ENCODE results near the gene SLC46A1.
A peak's percentile ranks its signal among the peaks of the same experiment; 100 is the strongest.

The SLC46A1 gene

DNA sequence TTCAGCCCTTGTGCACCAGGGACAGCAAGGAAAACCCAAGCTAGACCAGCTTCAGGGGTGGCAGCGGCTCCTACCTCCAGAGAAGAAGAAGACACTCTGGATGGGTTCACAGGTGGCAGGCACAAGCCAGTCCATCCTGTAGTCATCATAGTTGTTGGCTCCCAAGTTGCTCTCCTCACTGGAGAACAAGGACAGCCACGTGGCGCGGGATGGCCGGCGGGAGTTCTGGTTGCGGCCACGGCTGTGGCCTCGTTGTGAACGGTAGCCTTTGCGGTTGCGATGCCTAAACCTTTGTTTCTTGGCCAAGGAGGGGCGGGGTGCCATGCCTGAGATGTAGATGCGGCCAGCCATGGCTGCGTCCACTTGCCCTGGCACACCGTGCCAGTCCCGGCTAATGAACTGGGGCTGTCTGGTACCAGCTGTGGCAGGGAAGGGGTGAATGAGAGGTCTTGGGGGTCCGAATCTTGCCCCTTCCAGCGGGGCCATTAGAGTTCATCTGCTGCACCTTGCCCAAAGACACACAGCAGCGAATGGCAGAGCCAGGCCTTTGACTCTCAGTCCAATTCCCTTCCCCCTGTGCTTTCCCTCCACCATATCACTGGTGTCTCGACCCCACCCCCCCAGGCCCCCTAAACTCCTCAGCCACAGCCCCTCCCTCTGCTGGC, 38.2 kb downstream of the SLC46A1 start:
- TF ChIP-seq, protein P1, sequence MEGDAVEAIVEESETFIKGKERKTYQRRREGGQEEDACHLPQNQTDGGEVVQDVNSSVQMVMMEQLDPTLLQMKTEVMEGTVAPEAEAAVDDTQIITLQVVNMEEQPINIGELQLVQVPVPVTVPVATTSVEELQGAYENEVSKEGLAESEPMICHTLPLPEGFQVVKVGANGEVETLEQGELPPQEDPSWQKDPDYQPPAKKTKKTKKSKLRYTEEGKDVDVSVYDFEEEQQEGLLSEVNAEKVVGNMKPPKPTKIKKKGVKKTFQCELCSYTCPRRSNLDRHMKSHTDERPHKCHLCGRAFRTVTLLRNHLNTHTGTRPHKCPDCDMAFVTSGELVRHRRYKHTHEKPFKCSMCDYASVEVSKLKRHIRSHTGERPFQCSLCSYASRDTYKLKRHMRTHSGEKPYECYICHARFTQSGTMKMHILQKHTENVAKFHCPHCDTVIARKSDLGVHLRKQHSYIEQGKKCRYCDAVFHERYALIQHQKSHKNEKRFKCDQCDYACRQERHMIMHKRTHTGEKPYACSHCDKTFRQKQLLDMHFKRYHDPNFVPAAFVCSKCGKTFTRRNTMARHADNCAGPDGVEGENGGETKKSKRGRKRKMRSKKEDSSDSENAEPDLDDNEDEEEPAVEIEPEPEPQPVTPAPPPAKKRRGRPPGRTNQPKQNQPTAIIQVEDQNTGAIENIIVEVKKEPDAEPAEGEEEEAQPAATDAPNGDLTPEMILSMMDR (IDR thresholded peaks at IDR 0.05; ENCODE audit: low read length, missing control alignments), result no peak
- DNase-seq (ENCODE audit: low read depth), result no peak
- H3K4me3 ChIP-seq (replicated peaks; ENCODE audit: low read depth, low read length), result no peak overlapping the region

DNA sequence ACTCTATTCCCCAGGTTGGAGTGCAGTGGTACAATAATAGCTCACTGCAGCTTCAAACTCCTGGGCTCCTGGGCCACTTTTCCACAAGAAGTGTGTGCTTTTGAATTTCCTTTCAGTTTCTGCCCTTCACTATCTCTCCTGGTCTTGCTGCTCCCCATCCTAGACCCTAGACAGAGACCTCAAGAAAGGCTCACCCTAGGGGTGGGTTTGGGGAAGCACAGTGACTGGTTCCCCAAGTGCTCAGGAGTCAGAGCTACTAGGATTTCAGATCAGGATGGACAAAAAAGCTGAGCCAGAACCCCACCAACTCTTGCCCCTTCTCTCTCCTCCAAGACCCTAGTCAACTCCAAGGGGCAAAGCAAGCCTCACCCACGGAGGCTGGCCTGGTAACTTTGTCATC, 39.4 kb downstream of the SLC46A1 start:
- DNase-seq (ENCODE audit: low read depth), result no peak
- TF ChIP-seq, protein P1 (IDR thresholded peaks at IDR 0.05; ENCODE audit: low read length, missing control alignments), result peak; percentile 14
- H3K4me3 ChIP-seq (replicated peaks; ENCODE audit: low read depth, low read length), result no peak overlapping the region

DNA sequence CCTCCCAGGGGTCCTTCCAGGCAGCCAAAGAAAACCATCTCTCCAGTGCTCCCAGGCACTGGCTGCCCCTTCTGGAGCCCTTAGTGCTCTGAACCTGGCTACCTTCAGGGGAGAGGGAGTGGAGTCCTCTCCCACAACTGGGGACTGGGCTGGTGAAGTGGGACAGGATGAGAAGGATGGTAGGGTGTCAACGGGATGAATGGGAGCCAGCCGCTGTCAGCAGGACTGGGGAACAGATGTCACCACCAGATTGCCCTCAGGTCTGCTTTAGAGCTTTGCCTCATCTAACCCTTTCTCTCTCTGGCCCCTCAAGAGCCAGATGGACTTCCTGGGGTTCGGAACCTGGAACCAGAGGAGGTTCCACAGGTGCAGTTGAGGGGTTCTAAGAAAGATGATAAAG, 40.5 kb downstream of the SLC46A1 start:
- TF ChIP-seq, protein P1 (IDR thresholded peaks at IDR 0.05; ENCODE audit: low read length, missing control alignments), result no peak
- no peak overlapping the region for H3K4me3 ChIP-seq (replicated peaks; ENCODE audit: low read depth, low read length)
- DNase-seq (ENCODE audit: low read depth), result no peak

DNA sequence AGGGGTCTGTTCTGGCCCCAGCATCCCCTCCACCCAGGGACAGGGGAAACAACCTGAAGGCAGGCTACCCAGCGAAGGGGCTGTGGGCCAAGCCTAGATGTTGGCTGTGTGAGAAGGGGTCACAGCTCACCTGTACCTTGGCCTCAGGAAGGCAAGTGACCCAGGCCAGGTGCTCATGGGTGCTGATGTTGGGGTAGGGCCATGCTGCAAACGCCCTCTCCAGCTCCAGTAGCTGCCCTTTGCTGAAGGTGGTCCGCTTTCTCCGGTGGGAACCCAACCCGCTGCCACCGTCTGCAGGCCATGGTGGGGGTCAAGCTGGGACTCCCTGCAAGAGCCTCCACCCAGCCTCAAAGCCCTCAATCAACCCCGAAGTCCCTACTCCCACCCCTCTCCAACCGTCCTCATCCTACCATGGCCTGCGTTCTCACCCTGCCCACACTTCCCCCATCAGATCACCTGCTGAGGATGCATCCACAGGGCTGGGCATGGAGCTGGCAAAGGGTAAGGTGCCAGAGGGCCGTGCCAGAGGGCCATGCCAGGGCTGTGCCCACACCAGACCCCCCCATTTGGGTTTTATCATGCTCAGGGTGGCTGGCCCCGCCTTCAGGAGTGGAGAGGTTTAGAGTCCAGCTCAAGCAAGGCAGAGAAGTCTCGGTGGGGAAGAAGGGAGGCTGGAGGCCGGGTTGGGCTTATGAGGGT, 41.2 kb downstream of the SLC46A1 start, which contains the start of gene SEBOX:
Gene SEBOX (minus strand): TSS at position 535 of the 699 bp plus-strand sequence. CDS start 48 bp downstream, at position 487.
- H3K4me3 ChIP-seq (replicated peaks; ENCODE audit: low read depth, low read length), result no peak within 1 kb of the TSS
- TF ChIP-seq, protein P1 (IDR thresholded peaks at IDR 0.05; ENCODE audit: low read length, missing control alignments), result no peak
- DNase-seq (ENCODE audit: low read depth), result no peak

DNA sequence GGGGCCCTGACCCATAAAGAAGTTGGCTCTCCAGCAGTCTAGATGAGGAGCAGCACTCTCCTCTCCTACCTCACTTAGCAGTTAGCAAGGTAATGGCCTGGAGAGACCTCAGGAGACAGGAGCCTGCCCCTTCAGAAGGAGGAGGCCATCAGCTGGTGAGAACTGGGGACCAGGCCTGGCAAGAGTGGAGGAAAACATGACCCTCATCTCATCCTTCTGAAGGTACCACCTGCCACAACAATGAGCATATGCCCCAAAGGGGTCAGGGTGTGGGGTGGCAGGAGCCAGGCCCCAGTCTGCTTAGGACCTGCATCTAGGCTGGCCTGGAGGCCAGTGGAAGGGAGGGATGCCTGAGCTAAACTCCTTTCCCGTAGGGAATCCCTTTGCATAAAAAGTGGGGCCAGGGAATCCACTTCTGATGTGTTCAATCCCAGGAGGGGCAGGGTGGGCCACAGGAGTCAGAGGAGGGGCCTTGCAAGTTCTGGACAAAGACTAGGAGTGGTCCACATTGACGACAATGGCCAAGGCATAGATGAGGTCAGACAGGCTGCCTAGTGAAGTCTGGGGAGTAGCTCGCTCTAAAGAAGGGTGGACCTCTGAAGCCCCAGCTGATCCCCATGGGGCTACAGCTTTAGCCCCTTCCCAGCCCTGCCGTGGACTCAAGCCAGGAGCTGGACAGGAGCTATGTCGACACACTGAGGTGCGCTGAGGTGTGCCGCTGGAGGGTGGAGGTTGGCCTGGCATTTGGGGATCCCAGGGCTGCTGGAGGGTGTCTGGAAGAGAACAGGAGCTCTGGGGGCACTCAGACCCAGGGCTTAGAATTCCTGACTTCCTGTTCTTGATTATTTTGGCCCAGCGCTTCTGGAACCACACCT, 42.0 kb downstream of the SLC46A1 start:
- no peak overlapping the region for H3K4me3 ChIP-seq (replicated peaks; ENCODE audit: low read depth, low read length)
- no peak for DNase-seq (ENCODE audit: low read depth)
- TF ChIP-seq, protein P1 (IDR thresholded peaks at IDR 0.05; ENCODE audit: low read length, missing control alignments), result no peak

DNA sequence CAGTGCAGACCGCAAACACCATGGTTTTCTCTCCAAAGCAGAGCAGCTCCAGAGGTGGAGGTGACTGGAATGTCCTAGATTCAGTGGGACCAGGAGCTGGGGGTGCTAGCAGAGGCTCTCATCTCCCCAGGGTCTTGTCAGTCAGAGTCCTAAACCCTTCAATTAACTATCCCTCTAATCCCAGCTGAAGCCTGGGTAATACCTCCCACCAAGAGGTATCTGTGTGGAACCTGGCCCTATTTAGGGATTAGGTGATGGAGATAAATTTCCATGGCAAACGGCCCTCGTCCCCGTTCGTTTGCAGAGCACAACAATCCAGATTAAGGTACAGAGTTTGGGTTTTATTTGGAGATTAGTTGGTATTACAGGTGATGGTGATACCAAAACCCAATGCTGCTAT, 42.8 kb downstream of the SLC46A1 start:
- H3K4me3 ChIP-seq (replicated peaks; ENCODE audit: low read depth, low read length), result no peak overlapping the region
- TF ChIP-seq, protein P1 (IDR thresholded peaks at IDR 0.05; ENCODE audit: low read length, missing control alignments), result no peak
- DNase-seq (ENCODE audit: low read depth), result no peak

Data from fibroblast of pulmonary artery (primary cell).